ENCODE data around the gene PHF21A. TPM values are rescaled to one million over a fixed set of nuclear protein-coding genes. Genes with fewer than 3 reads are reported as not detected.

PHF21A gene
- total and polyA plus RNA-seq, 10 of the 15 experiments (the other 5 are each of a cell fraction or from before 2014, with no cell fraction given) = 2.6 to 37.2 (median 16.0) TPM

DNA sequence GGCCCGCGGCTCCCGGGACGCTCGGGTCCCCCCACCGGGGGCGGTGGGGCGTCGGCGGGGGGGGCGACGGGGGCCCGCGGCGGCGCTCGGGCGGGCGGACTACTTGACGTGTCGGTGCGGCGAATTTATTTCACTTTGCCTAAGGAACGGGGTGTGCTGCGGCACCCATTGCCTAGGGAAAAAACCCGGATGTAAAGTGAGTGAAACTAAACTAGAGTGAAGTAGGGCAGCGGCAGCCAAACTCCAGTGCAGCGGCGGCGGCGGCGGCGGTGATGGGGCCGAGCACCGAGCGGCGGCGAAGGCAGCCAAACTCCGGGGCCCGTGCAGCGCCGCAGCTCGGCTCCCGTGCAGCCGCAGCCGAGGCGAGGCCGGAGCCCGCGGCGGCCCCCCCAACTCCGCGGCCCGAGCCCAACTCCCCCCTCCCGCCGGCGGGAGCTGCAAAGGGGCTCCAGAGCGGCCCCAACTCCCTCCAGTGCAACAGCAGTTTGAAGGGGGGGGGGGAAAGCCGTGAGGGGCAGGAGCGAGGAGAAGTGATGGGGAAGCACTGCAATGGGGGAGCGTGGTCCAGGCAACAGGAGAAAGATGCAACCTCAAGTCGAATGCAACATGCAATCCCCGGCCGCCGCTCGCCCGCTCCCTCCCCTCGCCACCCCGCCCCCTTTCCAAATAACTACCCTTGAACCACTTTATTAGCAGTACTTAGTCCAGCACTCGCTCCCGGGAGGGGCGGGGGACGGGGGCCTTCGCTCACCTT, 647 bp upstream of the PHF21A start (continued):
- no peak for TF ChIP-seq SP1 (IDR thresholded peaks at IDR 0.05; ENCODE audit: low read depth, low read length)
- TF ChIP-seq, protein P1, sequence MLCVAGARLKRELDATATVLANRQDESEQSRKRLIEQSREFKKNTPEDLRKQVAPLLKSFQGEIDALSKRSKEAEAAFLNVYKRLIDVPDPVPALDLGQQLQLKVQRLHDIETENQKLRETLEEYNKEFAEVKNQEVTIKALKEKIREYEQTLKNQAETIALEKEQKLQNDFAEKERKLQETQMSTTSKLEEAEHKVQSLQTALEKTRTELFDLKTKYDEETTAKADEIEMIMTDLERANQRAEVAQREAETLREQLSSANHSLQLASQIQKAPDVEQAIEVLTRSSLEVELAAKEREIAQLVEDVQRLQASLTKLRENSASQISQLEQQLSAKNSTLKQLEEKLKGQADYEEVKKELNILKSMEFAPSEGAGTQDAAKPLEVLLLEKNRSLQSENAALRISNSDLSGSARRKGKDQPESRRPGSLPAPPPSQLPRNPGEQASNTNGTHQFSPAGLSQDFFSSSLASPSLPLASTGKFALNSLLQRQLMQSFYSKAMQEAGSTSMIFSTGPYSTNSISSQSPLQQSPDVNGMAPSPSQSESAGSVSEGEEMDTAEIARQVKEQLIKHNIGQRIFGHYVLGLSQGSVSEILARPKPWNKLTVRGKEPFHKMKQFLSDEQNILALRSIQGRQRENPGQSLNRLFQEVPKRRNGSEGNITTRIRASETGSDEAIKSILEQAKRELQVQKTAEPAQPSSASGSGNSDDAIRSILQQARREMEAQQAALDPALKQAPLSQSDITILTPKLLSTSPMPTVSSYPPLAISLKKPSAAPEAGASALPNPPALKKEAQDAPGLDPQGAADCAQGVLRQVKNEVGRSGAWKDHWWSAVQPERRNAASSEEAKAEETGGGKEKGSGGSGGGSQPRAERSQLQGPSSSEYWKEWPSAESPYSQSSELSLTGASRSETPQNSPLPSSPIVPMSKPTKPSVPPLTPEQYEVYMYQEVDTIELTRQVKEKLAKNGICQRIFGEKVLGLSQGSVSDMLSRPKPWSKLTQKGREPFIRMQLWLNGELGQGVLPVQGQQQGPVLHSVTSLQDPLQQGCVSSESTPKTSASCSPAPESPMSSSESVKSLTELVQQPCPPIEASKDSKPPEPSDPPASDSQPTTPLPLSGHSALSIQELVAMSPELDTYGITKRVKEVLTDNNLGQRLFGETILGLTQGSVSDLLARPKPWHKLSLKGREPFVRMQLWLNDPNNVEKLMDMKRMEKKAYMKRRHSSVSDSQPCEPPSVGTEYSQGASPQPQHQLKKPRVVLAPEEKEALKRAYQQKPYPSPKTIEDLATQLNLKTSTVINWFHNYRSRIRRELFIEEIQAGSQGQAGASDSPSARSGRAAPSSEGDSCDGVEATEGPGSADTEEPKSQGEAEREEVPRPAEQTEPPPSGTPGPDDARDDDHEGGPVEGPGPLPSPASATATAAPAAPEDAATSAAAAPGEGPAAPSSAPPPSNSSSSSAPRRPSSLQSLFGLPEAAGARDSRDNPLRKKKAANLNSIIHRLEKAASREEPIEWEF (IDR thresholded peaks at IDR 0.05; ENCODE audit: insufficient replicate concordance, low read depth, low read length) = no peak
- TF ChIP-seq ZZZ3 (IDR thresholded peaks at IDR 0.05; ENCODE audit: control insufficient read depth, insufficient read length, low read depth) = no peak
- TF ChIP-seq, protein P2, sequence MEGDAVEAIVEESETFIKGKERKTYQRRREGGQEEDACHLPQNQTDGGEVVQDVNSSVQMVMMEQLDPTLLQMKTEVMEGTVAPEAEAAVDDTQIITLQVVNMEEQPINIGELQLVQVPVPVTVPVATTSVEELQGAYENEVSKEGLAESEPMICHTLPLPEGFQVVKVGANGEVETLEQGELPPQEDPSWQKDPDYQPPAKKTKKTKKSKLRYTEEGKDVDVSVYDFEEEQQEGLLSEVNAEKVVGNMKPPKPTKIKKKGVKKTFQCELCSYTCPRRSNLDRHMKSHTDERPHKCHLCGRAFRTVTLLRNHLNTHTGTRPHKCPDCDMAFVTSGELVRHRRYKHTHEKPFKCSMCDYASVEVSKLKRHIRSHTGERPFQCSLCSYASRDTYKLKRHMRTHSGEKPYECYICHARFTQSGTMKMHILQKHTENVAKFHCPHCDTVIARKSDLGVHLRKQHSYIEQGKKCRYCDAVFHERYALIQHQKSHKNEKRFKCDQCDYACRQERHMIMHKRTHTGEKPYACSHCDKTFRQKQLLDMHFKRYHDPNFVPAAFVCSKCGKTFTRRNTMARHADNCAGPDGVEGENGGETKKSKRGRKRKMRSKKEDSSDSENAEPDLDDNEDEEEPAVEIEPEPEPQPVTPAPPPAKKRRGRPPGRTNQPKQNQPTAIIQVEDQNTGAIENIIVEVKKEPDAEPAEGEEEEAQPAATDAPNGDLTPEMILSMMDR (IDR thresholded peaks at IDR 0.05 in 2 of 3, conservative IDR thresholded peaks at IDR 0.05 in 1 of 3; ENCODE audit: control insufficient read depth in 2 of 3, extremely low read depth in 1 of 3, insufficient read depth in 1 of 3, low read depth in 3 of 3, low read length in 3 of 3) = no peak
- TF ChIP-seq PAX5 (IDR thresholded peaks at IDR 0.05; ENCODE audit: borderline replicate concordance, low read depth, low read length) = 0 out of 2 replicates have a peak, but pooled peaks have one; percentile 4
- TF ChIP-seq CEBPB (IDR thresholded peaks at IDR 0.05; ENCODE audit: borderline replicate concordance in 1 of 2, low read depth in 2 of 2, low read length in 2 of 2) = no peak
- TF ChIP-seq LARP7 (IDR thresholded peaks at IDR 0.05) = peak; percentile 82
- no peak for TF ChIP-seq SIN3A (IDR thresholded peaks at IDR 0.05; ENCODE audit: low read depth, low read length)
- no peak for TF ChIP-seq SMC3 (IDR thresholded peaks at IDR 0.05; ENCODE audit: borderline replicate concordance, low read length)
- TF ChIP-seq, protein P3, sequence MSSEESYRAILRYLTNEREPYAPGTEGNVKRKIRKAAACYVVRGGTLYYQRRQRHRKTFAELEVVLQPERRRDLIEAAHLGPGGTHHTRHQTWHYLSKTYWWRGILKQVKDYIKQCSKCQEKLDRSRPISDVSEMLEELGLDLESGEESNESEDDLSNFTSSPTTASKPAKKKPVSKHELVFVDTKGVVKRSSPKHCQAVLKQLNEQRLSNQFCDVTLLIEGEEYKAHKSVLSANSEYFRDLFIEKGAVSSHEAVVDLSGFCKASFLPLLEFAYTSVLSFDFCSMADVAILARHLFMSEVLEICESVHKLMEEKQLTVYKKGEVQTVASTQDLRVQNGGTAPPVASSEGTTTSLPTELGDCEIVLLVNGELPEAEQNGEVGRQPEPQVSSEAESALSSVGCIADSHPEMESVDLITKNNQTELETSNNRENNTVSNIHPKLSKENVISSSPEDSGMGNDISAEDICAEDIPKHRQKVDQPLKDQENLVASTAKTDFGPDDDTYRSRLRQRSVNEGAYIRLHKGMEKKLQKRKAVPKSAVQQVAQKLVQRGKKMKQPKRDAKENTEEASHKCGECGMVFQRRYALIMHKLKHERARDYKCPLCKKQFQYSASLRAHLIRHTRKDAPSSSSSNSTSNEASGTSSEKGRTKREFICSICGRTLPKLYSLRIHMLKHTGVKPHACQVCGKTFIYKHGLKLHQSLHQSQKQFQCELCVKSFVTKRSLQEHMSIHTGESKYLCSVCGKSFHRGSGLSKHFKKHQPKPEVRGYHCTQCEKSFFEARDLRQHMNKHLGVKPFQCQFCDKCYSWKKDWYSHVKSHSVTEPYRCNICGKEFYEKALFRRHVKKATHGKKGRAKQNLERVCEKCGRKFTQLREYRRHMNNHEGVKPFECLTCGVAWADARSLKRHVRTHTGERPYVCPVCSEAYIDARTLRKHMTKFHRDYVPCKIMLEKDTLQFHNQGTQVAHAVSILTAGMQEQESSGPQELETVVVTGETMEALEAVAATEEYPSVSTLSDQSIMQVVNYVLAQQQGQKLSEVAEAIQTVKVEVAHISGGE (CRISPR knock-in tag; IDR thresholded peaks at IDR 0.05) = no peak
- TF ChIP-seq, protein P4, sequence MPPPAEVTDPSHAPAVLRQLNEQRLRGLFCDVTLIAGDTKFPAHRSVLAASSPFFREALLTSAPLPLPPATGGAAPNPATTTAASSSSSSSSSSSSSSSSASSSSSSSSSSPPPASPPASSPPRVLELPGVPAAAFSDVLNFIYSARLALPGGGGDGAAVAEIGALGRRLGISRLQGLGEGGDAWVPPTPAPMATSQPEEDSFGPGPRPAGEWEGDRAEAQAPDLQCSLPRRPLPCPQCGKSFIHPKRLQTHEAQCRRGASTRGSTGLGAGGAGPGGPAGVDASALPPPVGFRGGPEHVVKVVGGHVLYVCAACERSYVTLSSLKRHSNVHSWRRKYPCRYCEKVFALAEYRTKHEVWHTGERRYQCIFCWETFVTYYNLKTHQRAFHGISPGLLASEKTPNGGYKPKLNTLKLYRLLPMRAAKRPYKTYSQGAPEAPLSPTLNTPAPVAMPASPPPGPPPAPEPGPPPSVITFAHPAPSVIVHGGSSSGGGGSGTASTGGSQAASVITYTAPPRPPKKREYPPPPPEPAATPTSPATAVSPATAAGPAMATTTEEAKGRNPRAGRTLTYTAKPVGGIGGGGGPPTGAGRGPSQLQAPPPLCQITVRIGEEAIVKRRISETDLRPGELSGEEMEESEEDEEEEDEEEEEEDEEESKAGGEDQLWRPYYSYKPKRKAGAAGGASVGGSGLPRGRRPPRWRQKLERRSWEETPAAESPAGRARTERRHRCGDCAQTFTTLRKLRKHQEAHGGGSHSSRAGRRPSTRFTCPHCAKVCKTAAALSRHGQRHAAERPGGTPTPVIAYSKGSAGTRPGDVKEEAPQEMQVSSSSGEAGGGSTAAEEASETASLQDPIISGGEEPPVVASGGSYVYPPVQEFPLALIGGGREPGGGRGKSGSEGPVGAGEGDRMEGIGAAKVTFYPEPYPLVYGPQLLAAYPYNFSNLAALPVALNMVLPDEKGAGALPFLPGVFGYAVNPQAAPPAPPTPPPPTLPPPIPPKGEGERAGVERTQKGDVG (CRISPR knock-in tag; IDR thresholded peaks at IDR 0.05) = no peak
- 0 out of 2 replicates have a peak, but pooled peaks have one; percentile 68 for TF ChIP-seq RBBP5 (conservative IDR thresholded peaks at IDR 0.05)
- no peak for TF ChIP-seq KAT2A (conservative IDR thresholded peaks at IDR 0.05; ENCODE audit: control insufficient read depth, low read depth, low read length)
- TF ChIP-seq RB1 (IDR thresholded peaks at IDR 0.05; ENCODE audit: borderline replicate concordance) = no peak; the same call in 1 of the 2 replicates

Data from GM12878 (cell line).